NT2/D1 (cell line): ENCODE measurements around the gene PPP1R14D.

Experiments used
- SUZ12 ChIP-seq: IDR thresholded peaks from 2 replicates; pipeline ENCODE4 v1.6.1; 2011; ENCODE audit not compliant: insufficient read length, insufficient read depth; ENCODE audit errors: extremely low read depth
- YY1 ChIP-seq: IDR thresholded peaks from 2 replicates; pipeline ENCODE4 v1.6.1; 2011; ENCODE audit not compliant: insufficient read length, insufficient read depth
- ZNF274 ChIP-seq: IDR thresholded peaks from 2 replicates; pipeline ENCODE4 v1.6.1; 2011; ENCODE audit warnings: mild to moderate bottlenecking, low read depth, low read length

- no peak for TF ChIP-seq SUZ12
- TF ChIP-seq YY1: no peak
- no peak for TF ChIP-seq ZNF274
These were observed 45.8 kb downstream of the PPP1R14D start for GRCh38 chr15:40782609-40783227.
